SK-N-SH treated with all-trans-retinoic acid at 6 μM for 48 hours (cell line): ENCODE results near the gene SEPTIN6.

Experiments
- ATAC-seq: fragments of 200-7000 bp; cut with Tn5 transposase; 3 replicates; pipeline ENCODE4 v1.9.1; 2020; ENCODE audit warnings: mild to moderate bottlenecking, moderate library complexity
- ARNTL ChIP-seq: fragments of 450-650 bp; formaldehyde crosslinking; IDR thresholded peaks from 2 replicates; pipeline ENCODE4 v1.5.0; 2020; ENCODE audit warnings: low read depth, mild to moderate bottlenecking, moderate library complexity, borderline replicate concordance
- BACH2 ChIP-seq: fragments of 250-450 bp; sonication (Bioruptor Pico); IDR thresholded peaks from 2 replicates; pipeline ENCODE4 v1.9.0; 2021; ENCODE audit warnings: mild to moderate bottlenecking, borderline replicate concordance
- ESRRG ChIP-seq: fragments of 250-450 bp; sonication (Bioruptor Pico); IDR thresholded peaks from 2 replicates; pipeline ENCODE4 v1.6.1; 2021; ENCODE audit warnings: mild to moderate bottlenecking
- ISL1 ChIP-seq: fragments of 250-450 bp; sonication (Bioruptor Pico); IDR thresholded peaks from 2 replicates; pipeline ENCODE4 v2.1.2; 2022; ENCODE audit warnings: mild to moderate bottlenecking, moderate library complexity
- POU6F1 ChIP-seq: fragments of 250-450 bp; sonication (Bioruptor Pico); IDR thresholded peaks from 2 replicates; pipeline ENCODE4 v1.8.0; 2021; ENCODE audit warnings: low read depth, mild to moderate bottlenecking, moderate library complexity, borderline replicate concordance
- PPARA ChIP-seq: fragments of 250-450 bp; sonication (Bioruptor Pico); IDR thresholded peaks from 2 replicates; pipeline ENCODE4 v1.5.0; 2020; ENCODE audit warnings: mild to moderate bottlenecking, borderline replicate concordance
- RARB ChIP-seq: fragments of 250-450 bp; sonication (Bioruptor Pico); IDR thresholded peaks from 2 replicates; pipeline ENCODE4 v1.8.0; 2021; ENCODE audit warnings: mild to moderate bottlenecking, moderate library complexity
- TOX ChIP-seq: fragments of 250-450 bp; sonication (Bioruptor Pico); IDR thresholded peaks from 2 replicates; pipeline ENCODE4 v1.8.0; 2021; ENCODE audit warnings: mild to moderate bottlenecking, moderate library complexity, borderline replicate concordance
- ZC3H10 ChIP-seq: fragments of 250-450 bp; sonication (Bioruptor Pico); IDR thresholded peaks from 2 replicates; pipeline ENCODE4 v1.5.1; 2021; ENCODE audit warnings: mild to moderate bottlenecking, moderate library complexity
- ZFP30 ChIP-seq: fragments of 450-650 bp; formaldehyde crosslinking; IDR thresholded peaks from 2 replicates; pipeline ENCODE4 v1.5.0; 2022; ENCODE audit warnings: mild to moderate bottlenecking, moderate library complexity
- TF ChIP-seq, protein P1 (sequence below): fragments of 250-450 bp; sonication (Bioruptor Pico); IDR thresholded peaks from 2 replicates; pipeline ENCODE4 v1.5.1; 2020; ENCODE audit warnings: low read depth, mild to moderate bottlenecking, moderate library complexity

Gene SEPTIN6

DNA sequence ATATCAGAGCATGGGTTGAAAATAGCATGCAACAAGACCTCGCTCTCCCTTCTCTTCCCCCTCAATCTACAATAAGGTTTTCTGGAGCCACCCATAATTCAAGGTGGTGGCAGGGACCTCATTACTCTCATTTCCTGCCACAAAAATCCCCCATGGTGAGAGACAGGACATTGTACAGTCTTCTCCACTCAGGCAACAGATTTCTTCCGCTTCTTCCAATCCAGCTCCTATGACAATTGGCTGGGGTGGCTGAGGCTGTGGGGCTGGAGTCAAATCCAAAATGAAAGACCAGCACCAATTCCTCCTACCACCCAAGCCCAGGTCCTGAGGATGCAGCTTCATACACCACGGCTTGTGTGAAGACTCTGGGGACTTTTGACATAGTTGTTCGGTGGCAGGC, 46.5 kb downstream of the SEPTIN6 start:
- no peak for ATAC-seq
- TF ChIP-seq ZFP30 (CRISPR knock-in tag) (no peak), ESRRG (CRISPR knock-in tag) (no peak), TOX (no peak), ARNTL (CRISPR knock-in tag) (no peak), RARB (CRISPR knock-in tag) (no peak), PPARA (CRISPR knock-in tag) (no peak), ZC3H10 (CRISPR knock-in tag) (no peak)

- TF ChIP-seq BACH2 (CRISPR knock-in tag), result no peak
- no peak for TF ChIP-seq ISL1 (CRISPR knock-in tag)
- TF ChIP-seq, protein P1, sequence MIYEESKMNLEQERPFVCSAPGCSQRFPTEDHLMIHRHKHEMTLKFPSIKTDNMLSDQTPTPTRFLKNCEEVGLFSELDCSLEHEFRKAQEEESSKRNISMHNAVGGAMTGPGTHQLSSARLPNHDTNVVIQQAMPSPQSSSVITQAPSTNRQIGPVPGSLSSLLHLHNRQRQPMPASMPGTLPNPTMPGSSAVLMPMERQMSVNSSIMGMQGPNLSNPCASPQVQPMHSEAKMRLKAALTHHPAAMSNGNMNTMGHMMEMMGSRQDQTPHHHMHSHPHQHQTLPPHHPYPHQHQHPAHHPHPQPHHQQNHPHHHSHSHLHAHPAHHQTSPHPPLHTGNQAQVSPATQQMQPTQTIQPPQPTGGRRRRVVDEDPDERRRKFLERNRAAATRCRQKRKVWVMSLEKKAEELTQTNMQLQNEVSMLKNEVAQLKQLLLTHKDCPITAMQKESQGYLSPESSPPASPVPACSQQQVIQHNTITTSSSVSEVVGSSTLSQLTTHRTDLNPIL (CRISPR knock-in tag), result no peak
- no peak for TF ChIP-seq POU6F1
- no peak for TF ChIP-seq TOX
- no peak for TF ChIP-seq ZFP30 (CRISPR knock-in tag)
- ATAC-seq, result no peak
Measured at GRCh38 chrX:119643696-119644095, 49.3 kb downstream of the SEPTIN6 start.
